Endothelial cell of umbilical vein (primary cell): ENCODE measurements around the gene PNPLA3. TPM values are rescaled to one million over a fixed set of nuclear protein-coding genes. Genes with fewer than 3 reads are reported as not detected.

Experiments
- BruUV-seq: library from RNA; stranded (reverse); fragments of 400-500 nt; replicated peaks from 2 replicates; lab custom pipeline; 2021; lab: Mats Ljungman, UMichigan
- CTCF ChIA-PET: fragments of 300-600, 350-600 bp; sonication (Branson Sonifier 250); formaldehyde crosslinking; loops from one replicate; lab custom pipeline; 2021; ENCODE audit warnings: antibody characterized with exemption, inconsistent platforms; lab: Charles Lee
- POLR2A ChIA-PET: fragments of 300-600, 350-600 bp; sonication (Branson Sonifier 250); formaldehyde crosslinking; loops from one replicate; lab custom pipeline; 2021; ENCODE audit warnings: antibody characterized with exemption, inconsistent platforms; lab: Charles Lee
- DNase-seq: peaks from one replicate; pipeline ENCODE4 v3.0.0-alpha.2; 2011; ENCODE audit warnings: low read depth, low spot score
- FAIRE-seq: peaks from 2 replicates; lab custom pipeline; 2011; peaks lifted over from hg19 to GRCh38; lab: Jason Lieb, UNC
- H2AFZ ChIP-seq: 2 replicates; pipeline ENCODE4 v1.6.0; 2012; ENCODE audit warnings: low read depth, low read length, control low read depth, inconsistent platforms
- H3K27ac ChIP-seq: 2 replicates; pipeline ENCODE4 v1.5.1; 2011; ENCODE audit warnings: low read depth, mild to moderate bottlenecking, control low read depth, low read length, moderate library complexity; ENCODE audit not compliant: insufficient read depth
- H3K27me3 ChIP-seq, 2 experiments: 2 replicates each; pipeline versions ENCODE4 v1.6.0 to v1.6.1; 2011; ENCODE audit warnings: low read length in 2 of 2, mixed read lengths in 1 of 2; ENCODE audit not compliant: control insufficient read depth in 2 of 2, insufficient read depth in 2 of 2
- H3K36me3 ChIP-seq, 2 experiments: 2 replicates in 1 of 2; 3 replicates in 1 of 2; pipeline ENCODE4 v1.5.1; 2011; ENCODE audit warnings: low read length in 2 of 2, mild to moderate bottlenecking in 1 of 2, moderate library complexity in 1 of 2; ENCODE audit not compliant: control insufficient read depth in 2 of 2, insufficient read depth in 2 of 2; ENCODE audit errors: extremely low read depth in 1 of 2
- H3K4me1 ChIP-seq: 3 replicates; pipeline ENCODE4 v1.5.1; 2011; ENCODE audit warnings: mild to moderate bottlenecking, low read length; ENCODE audit not compliant: control insufficient read depth, insufficient read depth; ENCODE audit errors: extremely low read depth
- H3K4me2 ChIP-seq: 2 replicates; pipeline ENCODE4 v1.6.1; 2011; ENCODE audit warnings: low read length, control low read depth, mixed read lengths; ENCODE audit not compliant: insufficient read depth
- H3K4me3 ChIP-seq, 3 experiments: fragments of 200-600 bp in 1 of 3; sonication (generic), shearing (Covaris generic) in 1 of 3; replicated peaks in 1 of 3; 2 replicates each; pipeline ENCODE4 v1.5.1; 2011 to 2016; ENCODE audit warnings: control low read depth in 3 of 3, low read length in 3 of 3, mild to moderate bottlenecking in 2 of 3, inconsistent platforms in 1 of 3, low read depth in 1 of 3, moderate library complexity in 1 of 3; ENCODE audit not compliant: insufficient read depth in 1 of 3
- H3K79me2 ChIP-seq: 2 replicates; pipeline ENCODE4 v1.6.0; 2012; ENCODE audit warnings: low read length, inconsistent platforms; ENCODE audit not compliant: control insufficient read depth, insufficient read depth
- H3K9ac ChIP-seq: replicated peaks from 2 replicates; pipeline ENCODE3; 2011; ENCODE audit warnings: low read length, control low read depth; ENCODE audit not compliant: insufficient read depth; ENCODE audit errors: extremely low read depth
- H3K9me1 ChIP-seq: replicated peaks from 3 replicates; pipeline ENCODE4 v1.6.0; 2011; ENCODE audit warnings: mild to moderate bottlenecking, low read length; ENCODE audit not compliant: control insufficient read depth, insufficient read depth; ENCODE audit errors: extremely low read depth
- H3K9me3 ChIP-seq: replicated peaks from 2 replicates; pipeline ENCODE4 v1.5.1; 2012; ENCODE audit warnings: low read length, inconsistent platforms; ENCODE audit not compliant: control insufficient read depth, insufficient read depth
- H4K20me1 ChIP-seq: replicated peaks from 2 replicates; pipeline ENCODE3; 2011; ENCODE audit warnings: mild to moderate bottlenecking, low read length; ENCODE audit not compliant: control insufficient read depth, insufficient read depth; ENCODE audit errors: extremely low read depth
- CTCF ChIP-seq, 2 donors: IDR thresholded peaks; 1 replicate in 1 of 2; 2 replicates in 1 of 2; pipeline ENCODE4 v1.5.1; 2011; ENCODE audit warnings: low read length in 2 of 2, mild to moderate bottlenecking in 2 of 2, moderate library complexity in 2 of 2, control low read depth in 1 of 2, inconsistent platforms in 1 of 2, low read depth in 1 of 2; ENCODE audit not compliant: insufficient read depth in 1 of 2; ENCODE audit errors: extremely low read depth in 1 of 2
- EZH2 ChIP-seq: IDR thresholded peaks from 2 replicates; pipeline ENCODE4 v1.6.1; 2012; ENCODE audit warnings: borderline replicate concordance, low read depth, mild to moderate bottlenecking, moderate library complexity, low read length, inconsistent platforms; ENCODE audit not compliant: severe bottlenecking
- FOS ChIP-seq: IDR thresholded peaks from 2 replicates; pipeline ENCODE4 v1.6.1; 2011; ENCODE audit warnings: mild to moderate bottlenecking, low read length, moderate library complexity, borderline replicate concordance; ENCODE audit not compliant: insufficient read depth
- GATA2 ChIP-seq: IDR thresholded peaks from 2 replicates; pipeline ENCODE4 v1.7.0; 2011; ENCODE audit warnings: low read depth, mild to moderate bottlenecking, moderate library complexity, mixed read lengths, low read length; ENCODE audit not compliant: insufficient read length, insufficient read depth
- JUN ChIP-seq: IDR thresholded peaks from 2 replicates; pipeline ENCODE4 v1.6.1; 2011; ENCODE audit warnings: borderline replicate concordance, low read depth; ENCODE audit not compliant: insufficient read length, insufficient read depth
- MYC ChIP-seq: IDR thresholded peaks from one replicate; pipeline ENCODE4 v1.6.1; 2011; ENCODE audit warnings: mild to moderate bottlenecking, low read depth, low read length
- POLR2A ChIP-seq: IDR thresholded peaks from 2 replicates; pipeline ENCODE4 v1.6.1; 2012; ENCODE audit warnings: low read depth, mild to moderate bottlenecking, control low read depth, low read length
- POLR2AphosphoS5 ChIP-seq: IDR thresholded peaks from 2 replicates; pipeline ENCODE4 v1.6.1; 2012; ENCODE audit warnings: low read depth, mild to moderate bottlenecking, control low read depth, low read length, moderate library complexity; ENCODE audit not compliant: insufficient read depth
- dilution Hi-C: fragments of 300-500 bp; cut with MboI; formaldehyde crosslinking; loops from one replicate; pipeline ENCODE4 v1.15.0; 2019; ENCODE audit warnings: low sequenced_read_pairs; ENCODE audit not compliant: extremely low pct_ligation_motif_present
- intact Hi-C: fragments of 100-400 bp; cut with micrococcal nuclease; formaldehyde crosslinking; loops from one replicate; pipeline ENCODE4 v1.10.0; 2022
- polyA plus RNA-seq, 4 experiments: library from polyadenylated mRNA; depleted of rRNA in 3 of 4; stranded (reverse) in 3 of 4; unstranded in 1 of 4; fragments of >200 nt; gene quantifications; 2 replicates each; pipeline versions ENCODE4 v1.2.1 to v1.2.3, GENCODE V29; 2011 to 2012; ENCODE audit warnings: missing spikeins in 1 of 4
- total RNA-seq: library from RNA; stranded (reverse); gene quantifications from 2 replicates; pipeline ENCODE4 v1.2.3, GENCODE V29; 2021
- TF ChIP-seq, protein P1 (sequence below): IDR thresholded peaks from 2 replicates; pipeline ENCODE4 v1.6.1; 2011; ENCODE audit not compliant: insufficient read depth, insufficient read length

Gene PNPLA3
- total and polyA plus RNA-seq, 2 donors (not counting 3 experiments of a cell fraction or from before 2014, with no cell fraction given) = 5.3 to 12.3 TPM

- CTCF ChIA-PET = interaction anchor here (0.7 to 2.1 kb wide), 5 partner anchors 10 to 671 kb away, joined by 3 to 31 read pairs (median 4); no protein-coding TSS in a partner anchor
- POLR2A ChIA-PET = no interaction called here
These were observed 31.7 kb downstream of the PNPLA3 start, which contains the start of gene SAMM50 for GRCh38 chr22:43955040-43955882. TSS of gene SAMM50 (plus strand) at chr22:43955442. CDS start at chr22:43955578, 136 bp downstream.

More at GRCh38 chr22:43955040-43955882, 31.7 kb downstream of the PNPLA3 start, which contains the start of gene SAMM50:
- Histone ChIP-seq H3K36me3 (peaks cover 0 to 2% of the 10 kb centered on the region in 2 experiments), H3K27me3 (no peaks in the 10 kb centered on the region), H3K4me1 (peaks cover 24% of the 10 kb centered on the region), H3K9me3 (no peaks in the 10 kb centered on the region), H3K79me2 (peaks cover 38% of the 10 kb centered on the region), H3K9ac (peak within 1 kb of the TSS; percentile 84), H3K9me1 (no peaks in the 10 kb centered on the region), H3K27ac (peak within 1 kb of the TSS; percentile 44), H4K20me1 (no peaks in the 10 kb centered on the region), H2AFZ (peak within 1 kb of the TSS; percentile 99), H3K4me3 (peak within 1 kb of the TSS; percentile 76 to 96 (median 87)), H3K4me2 (peak within 1 kb of the TSS; percentile 98)
- TF ChIP-seq, protein P1, sequence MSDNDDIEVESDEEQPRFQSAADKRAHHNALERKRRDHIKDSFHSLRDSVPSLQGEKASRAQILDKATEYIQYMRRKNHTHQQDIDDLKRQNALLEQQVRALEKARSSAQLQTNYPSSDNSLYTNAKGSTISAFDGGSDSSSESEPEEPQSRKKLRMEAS = no peak
- TF ChIP-seq POLR2AphosphoS5 (peak; percentile 54), CTCF (IDR thresholded peaks at IDR 0.05; ENCODE audit: extremely low read depth in 1 of 2, insufficient read depth in 1 of 2, low read depth in 1 of 2, low read length in 2 of 2) (no peak), POLR2A (peak; percentile 63), MYC (peak; percentile 68), EZH2 (no peak), GATA2 (no peak), JUN (no peak), FOS (no peak)
- intact Hi-C loops (loop anchor here (2.0 kb wide), 1 partner anchor 32 kb away; the partner anchor contains the start of gene PNPLA3), dilution Hi-C loops (no loop called here)
- DNase-seq (peak; percentile 95), FAIRE-seq (peak; percentile 96)
- BruUV-seq = no TSS peak
